G401.6 (cell line): ENCODE measurements around the gene EIF3L.
A peak's percentile ranks its signal among the peaks of the same experiment; 100 is the strongest.

ENCODE experiments used
- FAIRE-seq: peaks from 2 replicates; lab custom pipeline; 2012; peaks lifted over from hg19 to GRCh38; lab: Jason Lieb, UNC

Gene EIF3L

DNA sequence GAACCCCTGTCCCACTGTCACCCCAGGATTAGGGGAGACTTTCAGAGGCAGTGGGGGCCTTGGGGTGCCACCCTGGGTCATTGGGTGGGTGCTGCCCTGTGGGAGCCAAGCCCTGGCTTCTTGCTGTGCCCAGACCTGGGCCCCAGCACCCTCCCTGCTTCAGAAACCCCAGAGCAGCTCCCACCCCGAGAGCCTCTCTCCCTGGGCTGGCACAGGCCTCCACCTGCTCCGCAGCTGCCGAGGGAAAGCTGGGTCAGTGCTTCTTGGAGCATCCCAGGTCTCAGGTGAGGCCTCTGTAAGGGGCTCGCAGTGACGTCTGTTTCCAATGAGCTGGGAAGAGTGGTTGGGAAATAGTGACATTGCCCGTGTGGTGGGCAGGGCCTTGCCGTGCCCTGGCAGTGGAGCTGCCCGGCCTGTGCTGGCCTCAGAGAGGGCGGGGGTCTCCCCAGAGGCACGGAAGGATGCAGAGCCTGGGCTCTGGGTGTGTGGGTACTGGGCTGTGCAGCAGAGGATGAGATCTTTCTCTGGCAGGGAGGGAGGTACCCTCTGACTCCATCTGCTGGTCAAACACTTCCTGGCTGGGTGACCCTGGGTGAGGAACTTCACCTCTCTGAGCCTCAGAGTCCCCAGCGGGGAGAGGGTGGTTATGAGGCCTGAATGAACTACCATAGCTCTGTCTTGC, 81.2 kb downstream of the EIF3L start:
- no peak for FAIRE-seq

DNA sequence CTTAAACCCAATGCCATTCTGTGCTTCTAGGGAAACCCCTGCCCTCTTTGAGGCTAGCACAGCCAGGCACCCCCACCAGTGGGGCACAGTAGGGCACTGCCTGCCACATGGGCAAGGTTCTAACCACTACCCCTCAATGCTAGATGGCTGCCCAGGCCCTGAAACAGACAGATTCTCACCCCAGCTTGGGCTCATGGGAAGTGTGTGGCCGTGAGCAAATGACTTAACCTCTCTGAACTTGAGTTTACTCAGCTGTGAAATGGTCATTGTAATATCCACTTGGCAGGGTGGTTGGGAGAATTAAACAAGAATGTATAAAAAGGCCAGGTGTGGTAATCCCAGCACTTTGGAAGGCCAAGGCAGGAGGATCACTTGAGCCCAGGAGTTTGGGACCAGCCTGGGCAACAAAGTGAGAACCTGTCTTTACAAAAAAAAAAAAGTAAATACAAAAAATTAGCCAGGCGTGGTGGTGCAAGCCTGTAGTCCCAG, 81.8 kb downstream of the EIF3L start:
- FAIRE-seq: no peak

DNA sequence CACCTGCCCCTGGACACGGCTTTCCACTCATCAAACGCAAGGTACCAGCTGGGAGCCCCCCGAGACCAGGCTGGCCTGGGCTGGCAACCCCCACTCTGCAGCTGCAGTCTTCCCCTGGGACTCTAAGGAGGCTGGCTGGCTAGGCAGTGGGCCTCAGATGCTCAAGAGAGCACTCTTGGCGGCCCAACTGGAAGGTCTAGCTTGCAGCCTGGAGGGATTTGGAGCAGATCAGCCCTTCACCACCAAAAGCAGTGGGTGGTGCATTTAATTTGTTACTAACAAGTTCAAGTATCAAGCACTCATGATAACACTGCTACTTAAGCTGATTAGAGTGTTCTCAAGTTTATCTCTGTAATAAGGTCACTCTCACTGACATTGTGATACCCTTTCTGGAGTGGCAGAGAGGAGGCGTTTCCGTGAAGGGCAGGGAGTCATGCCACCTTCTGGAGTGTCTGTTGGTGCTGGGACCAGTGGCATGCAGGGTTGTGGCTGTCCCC, 82.7 kb downstream of the EIF3L start:
- FAIRE-seq: no peak

DNA sequence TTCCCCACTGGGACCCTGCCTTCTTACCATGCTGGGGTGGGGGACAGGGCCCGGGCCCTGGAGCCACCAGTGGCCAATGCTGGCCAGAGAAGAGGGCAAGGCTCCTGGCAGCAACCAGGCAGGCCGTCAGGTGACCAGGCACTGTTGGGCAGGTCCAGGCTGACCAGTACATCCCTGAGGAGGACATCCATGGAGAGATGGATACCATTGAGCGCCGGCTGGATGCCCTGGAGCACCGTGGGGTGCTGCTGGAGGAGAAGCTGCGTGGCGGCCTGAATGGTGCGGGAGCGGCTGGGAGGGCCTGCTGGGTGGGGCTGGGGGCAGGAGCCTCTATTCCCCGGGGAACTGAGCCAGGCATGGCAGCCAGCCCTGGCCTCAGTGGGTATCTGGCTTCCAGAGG, 83.2 kb downstream of the EIF3L start:
- no peak for FAIRE-seq

DNA sequence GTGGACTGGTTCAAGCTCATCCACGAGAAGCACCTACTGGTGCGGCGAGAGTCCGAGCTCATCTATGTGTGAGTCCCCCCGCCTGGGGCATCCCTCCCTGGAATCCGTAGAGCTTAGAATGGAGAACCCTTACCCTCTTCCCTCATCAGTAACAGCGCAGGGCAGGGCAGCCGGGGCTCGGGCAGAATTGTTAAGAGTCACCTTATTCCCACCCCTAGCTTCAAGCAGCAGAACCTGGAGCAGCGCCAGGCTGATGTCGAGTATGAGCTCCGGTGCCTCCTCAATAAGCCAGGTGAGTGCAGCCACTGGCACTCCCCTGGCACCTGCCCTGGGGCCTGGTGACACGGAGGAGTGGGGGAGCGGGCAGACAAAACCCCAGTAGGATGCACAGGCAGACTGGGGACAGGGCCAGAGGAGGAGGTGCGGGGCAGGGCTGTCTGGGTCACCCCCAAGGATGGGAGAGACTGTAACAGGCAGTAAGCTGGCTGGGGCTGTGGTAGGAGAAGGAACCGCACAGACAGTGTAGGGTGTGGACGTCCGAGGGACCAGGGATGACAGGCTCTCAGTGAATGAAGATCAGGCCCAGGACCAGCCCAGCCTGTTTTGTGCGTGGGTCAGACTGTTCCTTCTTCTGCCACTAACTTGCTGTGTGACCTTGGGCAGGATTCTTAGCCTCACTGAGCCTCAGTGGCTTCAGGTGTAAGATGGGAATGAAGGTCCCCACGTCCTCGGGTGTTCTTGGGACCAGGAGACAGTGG, 83.8 kb downstream of the EIF3L start:
- FAIRE-seq: no peak

DNA sequence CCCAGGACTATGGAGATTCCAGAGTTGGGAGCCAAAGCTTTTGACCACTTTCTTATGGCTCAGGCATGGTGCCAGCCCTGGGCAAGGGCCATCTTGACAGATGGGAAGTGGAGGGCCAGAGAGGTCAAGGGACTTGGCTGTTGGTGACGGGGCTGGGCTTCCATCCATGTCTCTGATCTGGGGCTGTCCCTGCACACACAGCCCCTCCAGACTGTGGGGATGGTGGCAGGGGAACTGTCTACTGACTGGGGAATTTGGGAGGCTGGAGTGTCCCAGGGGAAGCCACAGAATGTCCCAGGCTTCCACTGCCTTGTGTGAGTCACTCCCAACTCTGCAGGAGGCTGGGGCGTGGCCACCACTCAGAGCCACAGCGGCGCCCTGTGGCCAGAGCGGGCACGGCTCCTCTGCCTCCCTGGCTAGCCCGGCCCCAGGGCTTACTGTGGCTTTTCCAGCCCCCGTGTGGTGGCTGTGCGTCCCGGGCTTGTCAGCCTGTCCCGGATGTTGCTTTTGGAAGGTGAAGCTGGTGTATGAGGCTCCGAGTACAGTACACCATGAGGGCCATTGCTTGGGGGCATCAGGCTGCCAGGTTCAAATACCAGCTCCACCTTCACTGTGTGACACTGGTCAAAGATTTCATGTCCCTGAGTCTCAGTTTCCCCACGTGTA, 84.6 kb downstream of the EIF3L start:
- FAIRE-seq: peak; percentile 94
